IMR-90 (cell line): Measurements from ENCODE around the gene TBC1D16. TPM values are rescaled to one million over a fixed set of nuclear protein-coding genes. Genes with fewer than 3 reads are reported as not detected.

ENCODE experiments used
- ATAC-seq: fragments of 200-7000 bp; cut with Tn5 transposase; 2 replicates; pipeline ENCODE4 v1.9.1; 2020; ENCODE audit warnings: low read depth, mild to moderate bottlenecking, moderate library complexity
- BruUV-seq: library from RNA; stranded (reverse); fragments of 400-500 nt; replicated peaks from 2 replicates; lab custom pipeline; 2021; lab: Mats Ljungman, UMichigan
- CTCF ChIA-PET: fragments of 300-600 bp; formaldehyde crosslinking; extraction: SDS; loops from one replicate; lab custom pipeline; 2021; ENCODE audit warnings: antibody characterized with exemption; lab: Yijun Ruan, JAX
- POLR2A ChIA-PET: fragments of 300-600 bp; sonication (Branson Sonifier 250); formaldehyde crosslinking; loops from one replicate; lab custom pipeline; 2022; ENCODE audit warnings: antibody characterized with exemption; ENCODE audit not compliant: unreplicated experiment; lab: Charles Lee
- DNase-seq: peaks from one replicate; pipeline ENCODE4 v3.0.0; 2013
- H2AFZ ChIP-seq: replicated peaks from 2 replicates; pipeline ENCODE3; 2013; ENCODE audit warnings: low read length, mild to moderate bottlenecking; ENCODE audit not compliant: poor library complexity
- H2AK5ac ChIP-seq: 2 replicates; pipeline ENCODE4 v1.6.1; 2013; ENCODE audit warnings: low read depth, low read length, inconsistent platforms
- H2AK9ac ChIP-seq: replicated peaks from 2 replicates; pipeline ENCODE3; 2013; ENCODE audit warnings: mild to moderate bottlenecking, low read depth, low read length, moderate library complexity; ENCODE audit not compliant: poor library complexity
- H2BK120ac ChIP-seq: 2 replicates; pipeline ENCODE4 v1.6.1; 2013; ENCODE audit warnings: low read depth, low read length, inconsistent platforms
- H2BK15ac ChIP-seq: 3 replicates; pipeline ENCODE4 v1.6.1; 2013; ENCODE audit warnings: low read depth, low read length, inconsistent platforms
- H2BK20ac ChIP-seq: 2 replicates; pipeline ENCODE4 v1.6.1; 2013; ENCODE audit warnings: low read depth, mild to moderate bottlenecking, inconsistent platforms, low read length, moderate library complexity
- H2BK5ac ChIP-seq: 2 replicates; pipeline ENCODE4 v1.6.1; 2013; ENCODE audit warnings: mild to moderate bottlenecking, low read depth, low read length, inconsistent platforms; ENCODE audit not compliant: poor library complexity, severe bottlenecking
- H3K14ac ChIP-seq: replicated peaks from 2 replicates; pipeline ENCODE4 v1.6.1; 2013; ENCODE audit warnings: low read depth, low read length, inconsistent platforms
- H3K18ac ChIP-seq: 2 replicates; pipeline ENCODE4 v1.6.1; 2013; ENCODE audit warnings: low read depth, low read length, control low read depth
- H3K23ac ChIP-seq: 2 replicates; pipeline ENCODE4 v1.6.1; 2013; ENCODE audit warnings: low read depth, low read length, inconsistent platforms
- H3K27ac ChIP-seq: 2 replicates; pipeline ENCODE4 v1.5.1; 2013; ENCODE audit warnings: mild to moderate bottlenecking, control low read depth, low read length; ENCODE audit not compliant: insufficient read depth
- H3K27me3 ChIP-seq: 2 replicates; pipeline ENCODE4 v1.6.1; 2013; ENCODE audit warnings: low read length; ENCODE audit not compliant: control insufficient read depth, insufficient read depth
- H3K36me3 ChIP-seq: 2 replicates; pipeline ENCODE4 v1.6.1; 2013; ENCODE audit warnings: low read length, mixed read lengths; ENCODE audit not compliant: control insufficient read depth, insufficient read depth
- H3K4ac ChIP-seq: 2 replicates; pipeline ENCODE4 v1.6.1; 2013; ENCODE audit warnings: low read depth, low read length, inconsistent platforms
- H3K4me1 ChIP-seq: 2 replicates; pipeline ENCODE4 v1.6.1; 2013; ENCODE audit warnings: low read length, mixed read lengths; ENCODE audit not compliant: control insufficient read depth, insufficient read depth
- H3K4me2 ChIP-seq: 2 replicates; pipeline ENCODE4 v1.6.1; 2013; ENCODE audit warnings: low read depth, mild to moderate bottlenecking, control low read depth, low read length, moderate library complexity
- H3K4me3 ChIP-seq: 2 replicates; pipeline ENCODE4 v1.5.1; 2013; ENCODE audit warnings: low read depth, mild to moderate bottlenecking, control low read depth, low read length, moderate library complexity; ENCODE audit not compliant: insufficient read depth
- H3K56ac ChIP-seq: 2 replicates; pipeline ENCODE4 v1.6.1; 2013; ENCODE audit warnings: low read length, inconsistent platforms; ENCODE audit not compliant: insufficient read depth; ENCODE audit errors: extremely low read depth
- H3K79me1 ChIP-seq, 2 experiments: 2 replicates each; pipeline ENCODE4 v1.6.1; 2013; ENCODE audit warnings: low read length in 2 of 2, inconsistent platforms in 1 of 2, low read depth in 1 of 2
- H3K9ac ChIP-seq: 2 replicates; pipeline ENCODE4 v1.6.1; 2013; ENCODE audit warnings: low read depth, low read length, control low read depth
- H3K9me1 ChIP-seq: 2 replicates; pipeline ENCODE4 v1.6.1; 2013; ENCODE audit warnings: low read length, inconsistent platforms; ENCODE audit not compliant: insufficient read depth
- H3K9me3 ChIP-seq: 2 replicates; pipeline ENCODE4 v1.6.1; 2013; ENCODE audit warnings: low read length; ENCODE audit not compliant: control insufficient read depth, insufficient read depth
- H4K20me1 ChIP-seq: 2 replicates; pipeline ENCODE4 v1.6.1; 2013; ENCODE audit warnings: low read length, inconsistent platforms; ENCODE audit not compliant: insufficient read depth
- H4K5ac ChIP-seq: 2 replicates; pipeline ENCODE4 v1.6.1; 2013; ENCODE audit warnings: mild to moderate bottlenecking, low read depth, low read length, control low read depth
- H4K8ac ChIP-seq, 2 experiments: 2 replicates each; pipeline ENCODE4 v1.6.1; 2013; ENCODE audit warnings: low read depth in 2 of 2, low read length in 2 of 2, control low read depth in 1 of 2, inconsistent platforms in 1 of 2
- H4K91ac ChIP-seq: 2 replicates; pipeline ENCODE4 v1.6.1; 2013; ENCODE audit warnings: low read depth, low read length, inconsistent platforms; ENCODE audit not compliant: insufficient read depth
- CTCF ChIP-seq: conservative IDR thresholded peaks from 2 replicates; pipeline ENCODE4 v1.5.1; 2012; ENCODE audit warnings: mild to moderate bottlenecking, low read depth, low read length, improper control_type of control experiment
- FOS ChIP-seq: fragments of 150-350 bp; IDR thresholded peaks from 2 replicates; pipeline ENCODE4 v1.6.1; 2016; ENCODE audit warnings: low read depth, low read length
- MXI1 ChIP-seq: IDR thresholded peaks from 2 replicates; pipeline ENCODE4 v1.6.1; 2012; ENCODE audit warnings: low read depth, mild to moderate bottlenecking, low read length, moderate library complexity, borderline replicate concordance
- NFE2L2 ChIP-seq: fragments of 150-350 bp; IDR thresholded peaks from 2 replicates; pipeline ENCODE4 v1.6.1; 2016; ENCODE audit warnings: low read depth, mild to moderate bottlenecking, low read length
- POLR2A ChIP-seq: IDR thresholded peaks from 2 replicates; pipeline ENCODE4 v1.6.1; 2012; ENCODE audit warnings: mild to moderate bottlenecking, low read depth, low read length
- RCOR1 ChIP-seq: IDR thresholded peaks from 2 replicates; pipeline ENCODE4 v1.6.1; 2012; ENCODE audit warnings: mild to moderate bottlenecking, low read length, improper control_type of control experiment; ENCODE audit not compliant: insufficient replicate concordance
- WGBS, 2 experiments: methylation state at CpG; one replicate each; pipeline versions ENCODE4 v1.1.5 to v1.1.7; 2013; ENCODE audit warnings: missing lambda C conversion rate in 2 of 2; ENCODE audit not compliant: insufficient read length in 1 of 2; ENCODE audit errors: extremely low coverage in 2 of 2; 5-methylcytosine and 5-hydroxymethylcytosine counted together
- dilution Hi-C: fragments of 300-500 bp; cut with HindIII; formaldehyde crosslinking; loops from one replicate; pipeline ENCODE4 v1.14.3; 2018; ENCODE audit warnings: low sequenced_read_pairs; ENCODE audit not compliant: unreplicated experiment
- in situ Hi-C: fragments of 300-500 bp; cut with MboI; formaldehyde crosslinking; loops from 3 replicates; pipeline ENCODE4 v1.14.3; 2019; ENCODE audit warnings: low sequenced_read_pairs, inconsistent platforms, mixed read lengths
- intact Hi-C: fragments of 100-400 bp; cut with micrococcal nuclease; formaldehyde crosslinking; loops from 2 replicates; pipeline ENCODE4 v1.10.0; 2022
- polyA plus RNA-seq, 3 experiments: library from polyadenylated mRNA; depleted of rRNA; stranded (reverse); fragments of >200 nt; gene quantifications; 2 replicates each; pipeline ENCODE4 v1.2.3, GENCODE V29; 2012; ENCODE audit warnings: low replicate concordance in 1 of 3
- total RNA-seq: library from RNA; depleted of rRNA; stranded (reverse); fragments of >200 nt; gene quantifications from 2 replicates; pipeline ENCODE4 v1.2.3, GENCODE V29; 2012
- TF ChIP-seq, protein P1 (sequence below): fragments of 150-350 bp; IDR thresholded peaks from 2 replicates; pipeline ENCODE4 v1.6.1; 2017; ENCODE audit warnings: mild to moderate bottlenecking, antibody characterized with exemption, low read length, low read depth
- TF ChIP-seq, protein P2 (sequence below): fragments of 150-350 bp; IDR thresholded peaks from 2 replicates; pipeline ENCODE4 v1.6.1; 2016; ENCODE audit warnings: low read depth, mild to moderate bottlenecking, low read length, moderate library complexity, borderline replicate concordance

Gene TBC1D16
- total and polyA plus RNA-seq, 2 of the 4 experiments (the other 2 are of a cell fraction), result 10.1 to 16.7 TPM

DNA sequence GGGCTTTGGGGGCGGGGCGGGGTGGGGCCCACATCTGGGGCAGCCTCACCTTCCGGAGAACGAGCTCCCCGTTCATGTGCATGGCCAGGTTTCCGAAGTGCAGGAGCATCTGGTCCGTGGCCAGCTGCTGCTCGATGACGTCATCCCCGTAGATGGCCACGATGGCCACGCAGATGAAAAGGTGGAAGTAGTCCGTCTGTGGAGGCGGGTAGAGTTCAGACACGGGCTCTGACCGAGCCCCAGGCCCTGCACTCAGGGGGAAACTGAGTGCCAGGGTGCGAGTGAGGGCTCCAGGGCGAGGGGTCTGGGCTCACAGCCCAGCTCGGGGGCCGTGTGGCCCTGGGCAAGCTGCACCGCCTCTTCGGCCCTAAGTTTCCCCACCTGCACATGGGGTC lies 93.7 kb downstream of the TBC1D16 start:
- CTCF ChIA-PET, result no interaction called here
- no peak overlapping the region for H3K18ac ChIP-seq
- dilution Hi-C loops (no loop called here), intact Hi-C loops (no loop called here), in situ Hi-C loops (no loop called here)
- H3K4me2 ChIP-seq, result no peak overlapping the region
- H4K91ac ChIP-seq, result no peak overlapping the region
- no TSS peak for BruUV-seq
- ATAC-seq (no peak), DNase-seq (no peak)
- no peak overlapping the region for H2AK5ac ChIP-seq
- H3K36me3 ChIP-seq, result peaks cover 38% of the 10 kb centered on the region
- H3K9me1 ChIP-seq, result no peaks in the 10 kb centered on the region
- H2AFZ ChIP-seq, result no peak overlapping the region
- H3K79me1 ChIP-seq, result no peaks in the 10 kb centered on the region
- H2BK15ac ChIP-seq, result no peak overlapping the region
- no peak overlapping the region for H3K56ac ChIP-seq
- H4K20me1 ChIP-seq, result peaks cover 5% of the 10 kb centered on the region; the same call in 1 of the 2 replicates
- no peak overlapping the region for H3K9ac ChIP-seq
- no peak overlapping the region for H3K4me3 ChIP-seq
- H2BK120ac ChIP-seq, result no peak overlapping the region
- H4K5ac ChIP-seq, result no peak overlapping the region
- POLR2A ChIA-PET, result no interaction called here
- no peak overlapping the region for H3K23ac ChIP-seq
- TF ChIP-seq NFE2L2, result no peak
- no peak for TF ChIP-seq POLR2A
- no peak for TF ChIP-seq FOS
- TF ChIP-seq MXI1, result no peak
- TF ChIP-seq RCOR1, result no peak
- TF ChIP-seq CTCF, result no peak
- TF ChIP-seq, protein P1, sequence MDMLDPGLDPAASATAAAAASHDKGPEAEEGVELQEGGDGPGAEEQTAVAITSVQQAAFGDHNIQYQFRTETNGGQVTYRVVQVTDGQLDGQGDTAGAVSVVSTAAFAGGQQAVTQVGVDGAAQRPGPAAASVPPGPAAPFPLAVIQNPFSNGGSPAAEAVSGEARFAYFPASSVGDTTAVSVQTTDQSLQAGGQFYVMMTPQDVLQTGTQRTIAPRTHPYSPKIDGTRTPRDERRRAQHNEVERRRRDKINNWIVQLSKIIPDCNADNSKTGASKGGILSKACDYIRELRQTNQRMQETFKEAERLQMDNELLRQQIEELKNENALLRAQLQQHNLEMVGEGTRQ, result no peak
- TF ChIP-seq, protein P2, sequence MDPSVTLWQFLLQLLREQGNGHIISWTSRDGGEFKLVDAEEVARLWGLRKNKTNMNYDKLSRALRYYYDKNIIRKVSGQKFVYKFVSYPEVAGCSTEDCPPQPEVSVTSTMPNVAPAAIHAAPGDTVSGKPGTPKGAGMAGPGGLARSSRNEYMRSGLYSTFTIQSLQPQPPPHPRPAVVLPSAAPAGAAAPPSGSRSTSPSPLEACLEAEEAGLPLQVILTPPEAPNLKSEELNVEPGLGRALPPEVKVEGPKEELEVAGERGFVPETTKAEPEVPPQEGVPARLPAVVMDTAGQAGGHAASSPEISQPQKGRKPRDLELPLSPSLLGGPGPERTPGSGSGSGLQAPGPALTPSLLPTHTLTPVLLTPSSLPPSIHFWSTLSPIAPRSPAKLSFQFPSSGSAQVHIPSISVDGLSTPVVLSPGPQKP, result no peak
- H2AK9ac ChIP-seq, result no peak overlapping the region
- 87% methylated on average over 14 of the region's 22 CpGs; no CpG with 5 or more reads in 1 of the 2 experiments for WGBS, 2 experiments
- H2BK20ac ChIP-seq, result no peak overlapping the region
- no peak overlapping the region for H3K14ac ChIP-seq
- H2BK5ac ChIP-seq, result no peak overlapping the region
- peaks cover 6% of the 10 kb centered on the region; the same call in 1 of the 2 replicates for H3K4me1 ChIP-seq
- H3K27me3 ChIP-seq, result no peaks in the 10 kb centered on the region
- no peak overlapping the region for H3K27ac ChIP-seq
- H3K4ac ChIP-seq, result no peak overlapping the region
- no peaks in the 10 kb centered on the region for H3K9me3 ChIP-seq
- no peak overlapping the region for H4K8ac ChIP-seq
